SK-N-SH treated with all-trans-retinoic acid at 6 μM for 48 hours (cell line): ENCODE measurements around the gene ERGIC1.

Source experiments
- ATAC-seq: fragments of 200-7000 bp; cut with Tn5 transposase; 3 replicates; pipeline ENCODE4 v1.9.1; 2020; ENCODE audit warnings: mild to moderate bottlenecking, moderate library complexity
- ARNTL ChIP-seq: fragments of 450-650 bp; formaldehyde crosslinking; IDR thresholded peaks from 2 replicates; pipeline ENCODE4 v1.5.0; 2020; ENCODE audit warnings: low read depth, mild to moderate bottlenecking, moderate library complexity, borderline replicate concordance
- BACH2 ChIP-seq: fragments of 250-450 bp; sonication (Bioruptor Pico); IDR thresholded peaks from 2 replicates; pipeline ENCODE4 v1.9.0; 2021; ENCODE audit warnings: mild to moderate bottlenecking, borderline replicate concordance
- CREB5 ChIP-seq: fragments of 250-450 bp; sonication (Bioruptor Pico); IDR thresholded peaks from 2 replicates; pipeline ENCODE4 v1.5.1; 2020; ENCODE audit warnings: low read depth, mild to moderate bottlenecking, moderate library complexity
- CSDC2 ChIP-seq: fragments of 250-450 bp; sonication (Bioruptor Pico); IDR thresholded peaks from 2 replicates; pipeline ENCODE4 v1.5.0; 2020; ENCODE audit warnings: mild to moderate bottlenecking, moderate library complexity
- CSRNP3 ChIP-seq: fragments of 250-450 bp; sonication (Bioruptor Pico); IDR thresholded peaks from 2 replicates; pipeline ENCODE4 v1.5.1; 2021; ENCODE audit warnings: mild to moderate bottlenecking, moderate library complexity
- ESRRG ChIP-seq: fragments of 250-450 bp; sonication (Bioruptor Pico); IDR thresholded peaks from 2 replicates; pipeline ENCODE4 v1.6.1; 2021; ENCODE audit warnings: mild to moderate bottlenecking
- GLIS3 ChIP-seq: fragments of 250-450 bp; sonication (Bioruptor Pico); IDR thresholded peaks from 2 replicates; pipeline ENCODE4 v1.5.0; 2020; ENCODE audit warnings: mild to moderate bottlenecking, moderate library complexity
- ISL1 ChIP-seq: fragments of 250-450 bp; sonication (Bioruptor Pico); IDR thresholded peaks from 2 replicates; pipeline ENCODE4 v2.1.2; 2022; ENCODE audit warnings: mild to moderate bottlenecking, moderate library complexity
- OSR1 ChIP-seq: fragments of 250-450 bp; sonication (Bioruptor Pico); IDR thresholded peaks from 2 replicates; pipeline ENCODE4 v1.8.0; 2022; ENCODE audit warnings: moderate library complexity, mild to moderate bottlenecking, inconsistent platforms
- POU6F1 ChIP-seq: fragments of 250-450 bp; sonication (Bioruptor Pico); IDR thresholded peaks from 2 replicates; pipeline ENCODE4 v1.8.0; 2021; ENCODE audit warnings: low read depth, mild to moderate bottlenecking, moderate library complexity, borderline replicate concordance
- PPARA ChIP-seq: fragments of 250-450 bp; sonication (Bioruptor Pico); IDR thresholded peaks from 2 replicates; pipeline ENCODE4 v1.5.0; 2020; ENCODE audit warnings: mild to moderate bottlenecking, borderline replicate concordance
- RARB ChIP-seq: fragments of 250-450 bp; sonication (Bioruptor Pico); IDR thresholded peaks from 2 replicates; pipeline ENCODE4 v1.8.0; 2021; ENCODE audit warnings: mild to moderate bottlenecking, moderate library complexity
- TCF4 ChIP-seq: fragments of 250-450 bp; sonication (Bioruptor Pico); IDR thresholded peaks from 2 replicates; pipeline ENCODE4 v1.8.0; 2021; ENCODE audit warnings: mild to moderate bottlenecking, moderate library complexity, borderline replicate concordance
- TOX ChIP-seq: fragments of 250-450 bp; sonication (Bioruptor Pico); IDR thresholded peaks from 2 replicates; pipeline ENCODE4 v1.8.0; 2021; ENCODE audit warnings: mild to moderate bottlenecking, moderate library complexity, borderline replicate concordance
- ZC3H10 ChIP-seq: fragments of 250-450 bp; sonication (Bioruptor Pico); IDR thresholded peaks from 2 replicates; pipeline ENCODE4 v1.5.1; 2021; ENCODE audit warnings: mild to moderate bottlenecking, moderate library complexity
- ZFP3 ChIP-seq: fragments of 250-450 bp; sonication (Bioruptor Pico); IDR thresholded peaks from 2 replicates; pipeline ENCODE4 v1.5.0; 2020; ENCODE audit warnings: mild to moderate bottlenecking, moderate library complexity
- ZFP30 ChIP-seq: fragments of 450-650 bp; formaldehyde crosslinking; IDR thresholded peaks from 2 replicates; pipeline ENCODE4 v1.5.0; 2022; ENCODE audit warnings: mild to moderate bottlenecking, moderate library complexity
- ZNF565 ChIP-seq: fragments of 450-650 bp; formaldehyde crosslinking; conservative IDR thresholded peaks from 2 replicates; pipeline ENCODE4 v1.5.0; 2020; ENCODE audit warnings: low read depth, mild to moderate bottlenecking, moderate library complexity
- ZNF70 ChIP-seq: fragments of 450-650 bp; formaldehyde crosslinking; IDR thresholded peaks from 2 replicates; pipeline ENCODE4 v1.5.0; 2020; ENCODE audit warnings: mild to moderate bottlenecking, moderate library complexity
- TF ChIP-seq, protein P1 (sequence below): fragments of 250-450 bp; sonication (Bioruptor Pico); IDR thresholded peaks from 2 replicates; pipeline ENCODE4 v1.8.0; 2020; ENCODE audit warnings: mild to moderate bottlenecking, moderate library complexity, borderline replicate concordance

ERGIC1 gene

GRCh38 chr5:172852490-172853354 is 18.7 kb downstream of the ERGIC1 start:
- TF ChIP-seq, protein P1, sequence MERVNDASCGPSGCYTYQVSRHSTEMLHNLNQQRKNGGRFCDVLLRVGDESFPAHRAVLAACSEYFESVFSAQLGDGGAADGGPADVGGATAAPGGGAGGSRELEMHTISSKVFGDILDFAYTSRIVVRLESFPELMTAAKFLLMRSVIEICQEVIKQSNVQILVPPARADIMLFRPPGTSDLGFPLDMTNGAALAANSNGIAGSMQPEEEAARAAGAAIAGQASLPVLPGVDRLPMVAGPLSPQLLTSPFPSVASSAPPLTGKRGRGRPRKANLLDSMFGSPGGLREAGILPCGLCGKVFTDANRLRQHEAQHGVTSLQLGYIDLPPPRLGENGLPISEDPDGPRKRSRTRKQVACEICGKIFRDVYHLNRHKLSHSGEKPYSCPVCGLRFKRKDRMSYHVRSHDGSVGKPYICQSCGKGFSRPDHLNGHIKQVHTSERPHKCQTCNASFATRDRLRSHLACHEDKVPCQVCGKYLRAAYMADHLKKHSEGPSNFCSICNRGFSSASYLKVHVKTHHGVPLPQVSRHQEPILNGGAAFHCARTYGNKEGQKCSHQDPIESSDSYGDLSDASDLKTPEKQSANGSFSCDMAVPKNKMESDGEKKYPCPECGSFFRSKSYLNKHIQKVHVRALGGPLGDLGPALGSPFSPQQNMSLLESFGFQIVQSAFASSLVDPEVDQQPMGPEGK (CRISPR knock-in tag), result no peak
- TF ChIP-seq ISL1 (CRISPR knock-in tag), result no peak
- no peak for TF ChIP-seq ZC3H10
- TF ChIP-seq BACH2 (CRISPR knock-in tag), result no peak
- no peak for TF ChIP-seq PPARA (CRISPR knock-in tag)
- TF ChIP-seq ZNF70 (CRISPR knock-in tag), result no peak
- no peak for TF ChIP-seq ARNTL (CRISPR knock-in tag)
- TF ChIP-seq TCF4 (CRISPR knock-in tag), result no peak
- TF ChIP-seq CSRNP3, result no peak
- no peak for TF ChIP-seq CSDC2
- TF ChIP-seq TOX (CRISPR knock-in tag), result no peak
- no peak for TF ChIP-seq CREB5 (CRISPR knock-in tag)
- TF ChIP-seq ESRRG, result no peak
- no peak for TF ChIP-seq RARB (CRISPR knock-in tag)
- TF ChIP-seq POU6F1 (CRISPR knock-in tag), result no peak
- TF ChIP-seq ZFP3, result no peak
- no peak for TF ChIP-seq GLIS3 (CRISPR knock-in tag)
- TF ChIP-seq OSR1 (CRISPR knock-in tag), result no peak
- TF ChIP-seq ZFP30 (CRISPR knock-in tag), result no peak
- ATAC-seq, result no peak

- no peak for ATAC-seq
- TF ChIP-seq BACH2 (CRISPR knock-in tag) (no peak), OSR1 (CRISPR knock-in tag) (no peak), ESRRG (no peak), ISL1 (CRISPR knock-in tag) (no peak), RARB (CRISPR knock-in tag) (no peak), ZFP3 (no peak), ARNTL (CRISPR knock-in tag) (no peak), CREB5 (CRISPR knock-in tag) (no peak)
Measured at GRCh38 chr5:172853355-172853975, 19.4 kb downstream of the ERGIC1 start.

GRCh38 chr5:172854451-172854871 is 20.4 kb downstream of the ERGIC1 start:
- TF ChIP-seq CSRNP3 (no peak), TCF4 (CRISPR knock-in tag) (no peak), ARNTL (CRISPR knock-in tag) (no peak), ZC3H10 (no peak), GLIS3 (CRISPR knock-in tag) (no peak), ZNF565 (CRISPR knock-in tag) (no peak), BACH2 (CRISPR knock-in tag) (no peak), POU6F1 (CRISPR knock-in tag) (no peak), RARB (CRISPR knock-in tag) (no peak)
- TF ChIP-seq, all 23 proteins: peak for 0
- ATAC-seq, result no peak
